Activated T-helper 9 cell treated with anti-CD3 and anti-CD28 coated beads, Interleukin-2, amount 50 U/mL, for 16 hours (primary cell): ENCODE data around the gene ARHGEF19.
"Not testable (repeated sequence)": the region's sequence is repeated elsewhere in the genome, so short reads cannot be mapped to it uniquely, and the experiment has no call there.

ENCODE experiments used
- DNase-seq: peaks from one replicate; pipeline ENCODE4 v3.0.0-alpha.2; 2020; ENCODE audit warnings: low read depth

ARHGEF19 gene

DNA sequence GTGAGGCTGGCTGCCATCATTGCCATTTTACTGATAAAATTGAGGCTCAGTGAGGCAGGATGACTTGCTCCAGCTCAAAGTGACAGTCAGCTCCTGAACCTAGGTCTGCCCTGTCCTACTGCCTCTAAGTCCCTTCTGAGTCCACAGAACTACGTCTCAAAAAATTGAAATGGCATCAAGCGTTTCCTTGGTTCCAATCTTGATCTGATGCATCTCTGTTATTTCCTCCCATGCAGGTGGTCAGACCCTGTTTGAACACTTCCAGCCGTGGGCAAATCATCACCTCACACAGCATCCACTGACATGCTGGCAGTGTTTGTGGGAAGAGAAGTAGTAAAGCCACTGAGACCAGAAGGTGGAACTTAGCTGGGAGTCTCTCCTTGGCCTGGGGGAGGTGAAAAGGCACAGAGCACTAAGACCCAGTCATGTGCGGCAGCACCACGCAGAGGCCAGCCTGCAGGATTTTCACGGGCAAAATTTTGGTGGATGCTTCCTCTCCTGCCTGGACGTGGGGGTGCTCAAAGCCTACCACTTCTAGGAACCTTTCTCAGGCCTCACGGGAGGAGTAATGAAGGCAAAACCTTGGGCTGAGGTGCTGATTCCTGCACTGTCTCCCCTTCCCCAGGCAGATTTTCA, 32.3 kb upstream of the ARHGEF19 start:
- no peak for DNase-seq

DNA sequence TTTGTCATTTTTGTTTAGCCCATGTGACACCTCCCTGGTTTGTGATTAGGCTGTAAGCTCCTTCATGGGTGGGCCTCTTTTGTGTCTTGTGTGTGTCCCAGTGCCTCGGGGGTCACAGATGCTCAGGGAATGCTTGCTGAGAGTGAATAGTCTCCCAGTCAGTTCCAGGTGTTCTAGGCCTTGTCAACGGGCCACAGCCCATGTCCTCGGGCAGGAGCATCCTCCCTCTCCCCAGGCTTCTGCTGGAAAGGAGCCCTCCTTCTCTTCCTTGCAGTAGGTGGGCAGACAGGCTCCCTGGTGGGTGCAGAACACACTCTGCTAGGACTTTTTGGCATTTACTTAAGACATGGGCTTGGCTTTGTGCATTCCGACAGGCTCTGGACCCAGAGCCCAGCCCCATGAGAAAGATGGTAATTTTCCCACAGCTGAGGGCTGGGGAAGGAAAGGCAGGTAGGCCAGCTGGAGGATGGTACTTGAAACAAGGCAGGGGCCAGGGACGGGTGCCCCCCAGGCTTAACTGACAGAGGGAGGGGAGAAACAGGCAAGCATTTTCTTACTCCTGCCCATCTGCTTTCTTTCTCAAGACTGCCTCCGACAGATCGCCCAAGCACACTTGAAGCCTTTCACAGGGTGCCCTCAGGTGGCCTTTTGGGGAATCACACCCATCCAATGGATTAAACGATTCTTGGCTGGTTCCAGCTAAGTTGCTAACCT, 31.6 kb upstream of the ARHGEF19 start:
- DNase-seq, result peak; percentile 60

DNA sequence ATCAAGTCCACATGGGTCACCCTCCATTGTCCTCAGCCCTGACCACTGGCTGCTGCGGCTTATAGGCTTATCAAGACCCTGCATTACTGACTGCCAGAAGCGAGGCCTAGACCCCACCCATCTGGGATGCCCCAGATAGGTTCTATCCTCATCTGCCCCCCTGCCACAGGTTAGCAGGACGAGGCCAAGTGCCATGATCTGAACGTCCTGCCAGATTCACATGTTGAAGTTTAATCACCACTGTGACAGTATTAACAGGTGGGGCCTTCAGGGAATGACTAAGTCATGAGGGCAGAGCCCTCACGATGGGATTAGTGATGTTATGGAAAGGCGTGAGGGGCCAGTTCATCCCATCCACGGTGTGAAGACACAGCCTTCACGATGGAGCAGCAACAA, 30.8 kb upstream of the ARHGEF19 start:
- DNase-seq, result no peak

DNA sequence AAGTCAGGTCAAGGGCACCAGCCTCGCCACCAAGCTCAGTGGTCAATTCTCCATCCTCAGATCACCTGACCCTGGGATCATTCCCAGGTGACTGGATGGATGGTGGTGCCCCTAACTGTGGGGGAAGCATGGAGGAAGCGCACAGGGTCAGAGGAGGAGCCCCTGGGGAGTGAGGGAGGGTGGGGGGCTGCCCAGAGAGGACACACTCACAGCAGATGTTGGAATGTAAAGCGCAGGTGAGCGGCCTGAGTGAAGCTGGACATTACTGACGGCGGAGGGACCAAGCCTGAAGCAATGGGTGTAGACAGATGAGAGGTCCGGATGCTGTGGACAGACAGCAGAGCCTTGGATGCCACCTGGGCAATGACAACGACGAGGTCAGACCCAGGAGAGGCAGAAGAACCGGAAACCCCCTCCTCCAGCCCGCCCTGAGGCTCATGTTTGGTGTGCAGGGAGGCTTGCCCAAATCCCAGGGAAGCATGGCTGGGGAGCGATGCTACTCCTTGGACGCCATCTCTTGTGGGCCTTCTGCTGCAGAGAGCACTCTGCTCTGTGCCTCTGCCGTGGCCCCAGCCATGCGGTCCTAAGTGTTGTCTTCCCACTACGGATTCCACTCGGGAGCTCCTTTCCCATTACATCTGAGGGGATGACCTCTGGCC, 30.2 kb upstream of the ARHGEF19 start:
- DNase-seq, result no peak

DNA sequence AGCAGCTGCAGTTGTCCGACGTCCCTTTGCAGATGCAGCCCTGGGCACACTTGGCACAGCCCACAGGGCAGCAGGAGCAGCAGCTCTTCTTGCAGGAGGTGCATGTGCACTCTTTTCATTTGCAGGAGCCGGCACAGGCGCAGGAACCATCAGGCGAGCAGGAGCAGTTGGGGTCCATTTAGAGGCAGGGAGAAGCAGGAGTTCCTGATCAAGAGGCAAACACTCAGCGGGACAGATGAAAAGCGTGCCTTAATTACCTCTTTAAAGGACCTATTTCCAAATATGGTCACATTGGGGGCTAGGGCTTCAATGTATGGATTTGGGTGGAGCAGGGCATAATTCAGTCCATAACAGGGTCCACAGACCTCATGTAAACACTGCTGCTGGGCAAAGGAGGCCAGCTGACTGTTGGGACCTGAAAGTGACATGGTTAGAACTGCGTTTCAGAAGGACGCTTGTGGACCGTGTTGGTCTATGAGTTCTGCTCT, 28.8 kb upstream of the ARHGEF19 start:
- DNase-seq, result no peak

DNA sequence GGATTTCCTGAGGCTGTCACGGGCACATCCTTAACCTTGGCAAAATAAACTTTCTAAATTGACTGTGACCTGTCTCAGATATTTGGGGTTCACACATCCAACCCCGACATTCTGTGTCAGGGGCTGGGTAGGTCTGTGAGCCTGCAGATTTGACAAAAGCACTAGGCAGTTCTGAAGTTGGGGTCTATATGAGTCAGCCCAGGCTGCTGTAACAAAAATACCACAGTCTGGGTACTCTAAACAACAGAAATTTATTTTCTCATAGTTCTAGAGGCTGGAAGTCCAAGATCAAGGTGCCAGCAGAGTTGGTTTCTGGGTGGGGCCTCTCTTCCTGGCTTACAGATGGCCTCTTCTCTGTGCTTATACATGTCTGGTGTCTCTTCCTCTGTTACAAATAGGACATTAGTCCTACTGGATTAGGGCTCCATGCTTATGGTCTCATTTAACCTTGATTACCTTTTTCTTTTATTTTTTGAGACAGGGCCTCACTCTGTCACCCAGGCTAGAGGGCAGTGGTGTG, 27.6 kb upstream of the ARHGEF19 start:
- no peak for DNase-seq

DNA sequence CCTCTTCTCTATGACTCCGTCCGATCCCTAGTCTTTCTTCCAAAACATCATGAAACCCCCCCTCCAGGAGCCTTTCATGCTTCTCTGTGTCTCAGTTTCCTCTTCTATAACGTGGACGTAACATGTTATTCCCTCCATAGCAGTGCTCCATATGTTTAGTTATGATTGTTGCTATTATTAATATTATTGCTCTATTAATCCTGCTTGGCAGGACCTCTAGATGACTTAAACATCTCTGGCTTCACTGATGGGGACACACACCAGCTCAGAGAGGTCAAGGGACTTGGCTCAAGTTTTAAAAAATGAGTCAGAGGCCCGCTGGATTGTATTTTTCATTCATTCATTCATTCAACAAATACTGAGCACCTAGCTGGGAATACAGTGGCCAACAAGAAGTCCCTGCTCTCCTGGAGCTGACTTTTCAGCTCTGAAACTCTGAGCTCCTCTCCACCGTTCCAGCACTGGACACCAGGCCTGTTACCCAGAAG, 24.9 kb upstream of the ARHGEF19 start:
- DNase-seq, result no peak

DNA sequence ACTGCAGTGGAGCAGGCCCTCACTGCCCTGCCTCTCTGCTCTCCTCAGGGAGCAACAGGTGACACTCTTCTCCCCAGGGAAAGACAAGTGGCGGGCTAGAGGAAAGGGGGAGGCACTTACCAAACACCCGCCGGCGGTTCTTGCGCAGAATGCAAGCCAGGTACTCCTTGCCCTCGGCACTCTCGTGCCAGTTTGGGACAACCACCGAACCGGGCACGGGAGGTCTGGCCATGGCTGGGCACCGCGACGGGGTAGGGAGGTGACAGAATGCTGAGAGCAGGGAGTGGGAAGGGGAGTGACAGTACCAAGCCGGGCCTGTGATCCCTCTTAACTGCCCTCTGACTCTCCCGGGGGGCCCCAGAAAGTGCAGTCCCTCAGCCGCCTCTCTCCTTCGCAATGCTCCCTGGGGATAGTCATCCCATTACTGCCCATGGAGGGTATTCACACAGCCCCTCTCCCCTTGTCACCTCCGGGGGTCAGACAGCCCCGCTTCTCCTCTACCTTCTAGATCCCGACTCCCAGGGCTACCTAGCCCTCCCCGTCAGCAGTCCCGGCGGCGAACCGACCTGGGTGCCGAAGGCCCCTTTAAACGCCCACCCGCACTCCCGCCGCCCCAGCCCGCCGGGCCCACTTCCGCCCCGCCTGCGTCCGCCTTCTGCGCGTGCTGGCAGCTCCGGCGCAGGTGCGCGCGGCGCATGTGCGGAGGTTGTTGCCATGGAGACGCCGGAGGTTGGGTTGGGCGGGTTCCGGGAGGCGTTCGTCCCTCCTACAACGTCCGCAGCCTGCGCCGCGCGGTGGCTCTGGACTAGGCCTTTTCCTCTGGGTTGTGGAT, 24.3 kb upstream of the ARHGEF19 start, which contains the start of gene CPLANE2:
Gene CPLANE2, minus strand, starts transcription at position 673 of the 832 bp plus-strand sequence. Its CDS starts 441 bp downstream, at position 232.
- peak; percentile 92 for DNase-seq

DNA sequence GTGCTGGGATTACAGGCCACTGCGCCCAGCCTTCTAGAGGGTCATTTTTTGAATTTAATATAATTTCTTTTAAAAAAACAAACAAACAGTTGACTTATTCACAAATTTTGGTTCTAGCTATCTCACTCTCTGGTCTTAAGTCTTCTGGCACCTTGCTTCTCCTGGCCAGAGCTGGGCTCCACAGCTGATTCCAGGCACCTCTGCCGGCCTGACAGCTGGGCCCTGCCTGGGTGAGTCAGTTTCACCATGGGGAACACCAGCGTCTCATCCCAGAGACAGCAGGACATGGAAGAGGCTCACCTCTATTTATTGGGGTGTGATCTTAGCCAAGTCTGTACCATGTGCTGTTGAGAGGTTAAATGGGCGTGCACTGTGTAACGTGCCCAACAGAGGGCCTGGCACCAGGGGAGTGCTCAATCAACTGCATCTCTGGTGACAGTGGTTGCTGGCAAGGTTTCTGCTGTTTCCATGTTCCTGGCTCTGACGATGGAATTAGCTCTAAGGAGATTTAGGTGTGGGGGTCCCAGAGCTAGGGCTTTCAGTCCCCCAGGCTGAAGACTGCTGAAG, 23.6 kb upstream of the ARHGEF19 start:
- DNase-seq, result peak; percentile 20

DNA sequence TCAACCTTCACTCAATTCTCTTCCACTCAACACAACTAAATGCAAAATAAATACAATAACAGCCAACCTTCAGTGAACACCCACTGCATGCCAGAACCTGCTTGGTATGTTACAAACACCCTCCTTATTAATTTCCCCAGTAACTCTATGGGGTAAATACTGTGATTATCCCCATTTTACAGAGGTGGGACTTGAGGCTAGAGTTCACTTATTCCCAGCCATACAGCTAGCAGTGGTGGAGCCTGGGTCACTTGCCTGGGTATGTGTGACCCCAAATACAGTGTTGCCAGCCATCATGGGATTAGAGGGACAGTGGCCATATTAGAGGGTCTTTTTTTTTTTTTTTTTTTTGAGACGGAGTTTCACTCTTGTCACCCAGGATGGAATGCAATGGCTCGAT, 22.9 kb upstream of the ARHGEF19 start:
- DNase-seq, result no peak

DNA sequence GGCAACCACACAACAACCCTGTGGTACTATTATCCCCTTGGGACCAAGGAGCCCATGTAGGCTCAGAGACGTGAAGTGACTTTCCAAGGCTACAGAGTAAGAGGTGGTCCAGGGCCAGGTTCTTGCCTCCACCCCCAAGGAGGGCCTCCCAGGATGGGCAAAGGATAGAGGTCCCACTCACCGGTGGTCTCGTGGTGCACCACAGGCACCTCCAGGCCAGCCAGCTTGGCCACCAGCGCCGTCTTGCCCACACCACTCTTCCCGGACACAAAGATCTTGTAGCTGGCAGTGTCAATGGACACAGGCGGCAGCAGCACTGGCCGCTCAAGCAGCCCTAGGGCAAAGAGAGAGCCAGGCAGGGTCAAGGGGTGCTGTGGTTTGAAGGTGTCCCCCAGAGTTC, 21.0 kb upstream of the ARHGEF19 start:
- DNase-seq, result no peak

DNA sequence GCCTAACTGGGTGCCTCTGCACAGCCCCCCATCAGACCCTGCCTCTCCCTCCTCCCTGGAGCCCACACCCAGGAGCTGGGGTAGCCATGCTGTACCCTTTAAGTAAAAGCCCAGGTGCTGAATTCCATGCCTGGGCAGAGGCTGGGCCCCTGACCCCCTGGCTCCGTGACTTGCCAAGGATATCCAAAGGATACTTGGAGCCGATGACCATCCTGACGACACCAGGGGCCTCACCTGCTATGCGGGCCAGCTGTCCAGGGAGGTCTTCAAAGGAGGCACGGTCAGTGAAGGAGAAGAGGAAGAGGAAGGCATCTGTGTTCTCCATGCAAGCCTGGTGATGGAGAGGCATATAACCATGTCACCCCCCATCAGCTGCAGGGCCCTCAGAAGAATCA, 19.9 kb upstream of the ARHGEF19 start:
- DNase-seq, result no peak

DNA sequence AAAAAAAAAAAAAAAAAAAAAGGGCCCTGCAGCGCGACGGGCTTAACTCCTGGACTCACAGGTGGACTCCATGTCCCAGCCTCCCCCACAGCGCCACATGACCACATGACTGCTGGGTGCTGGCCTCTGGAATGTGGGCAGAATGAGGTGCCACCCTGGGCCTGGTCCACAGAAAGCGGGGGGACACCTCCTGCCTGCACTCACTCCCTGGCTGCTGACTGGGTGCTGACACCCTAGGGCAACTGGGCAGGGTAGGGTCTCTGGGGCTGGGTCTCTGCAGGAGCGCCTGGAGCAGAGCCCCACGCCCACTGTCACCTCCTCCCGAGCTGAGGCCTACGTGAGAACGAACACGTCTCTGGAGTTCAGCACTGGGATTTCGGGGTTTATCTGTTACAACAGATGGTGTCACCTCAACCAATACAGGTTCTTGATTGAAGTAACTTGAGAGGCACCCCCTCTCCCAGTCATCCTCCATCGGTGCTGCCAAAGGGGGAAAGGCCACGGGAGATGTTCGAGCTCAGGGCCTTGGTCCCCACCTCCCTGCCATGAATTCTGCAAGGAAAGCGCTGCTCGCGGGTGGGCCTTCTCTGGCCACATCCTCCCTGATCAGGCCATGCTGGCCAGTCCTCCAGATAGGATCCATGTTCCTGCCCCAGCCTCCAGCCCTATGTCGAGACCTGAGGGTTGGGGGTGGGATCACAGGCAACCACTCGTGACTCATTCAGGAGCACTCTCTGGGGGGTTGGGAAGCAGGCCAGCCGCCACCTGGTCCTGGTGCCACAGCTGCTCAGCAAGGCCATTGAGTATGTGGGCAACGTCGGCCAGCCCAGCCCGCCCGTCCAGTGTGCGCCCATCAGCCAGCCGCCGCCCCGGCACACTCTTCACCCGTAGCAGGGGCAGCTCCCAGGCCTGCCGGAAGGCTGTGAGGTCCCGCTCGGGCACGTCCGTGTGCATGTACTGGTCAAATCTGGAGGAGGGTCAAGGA, 19.2 kb upstream of the ARHGEF19 start:
- no peak for DNase-seq

DNA sequence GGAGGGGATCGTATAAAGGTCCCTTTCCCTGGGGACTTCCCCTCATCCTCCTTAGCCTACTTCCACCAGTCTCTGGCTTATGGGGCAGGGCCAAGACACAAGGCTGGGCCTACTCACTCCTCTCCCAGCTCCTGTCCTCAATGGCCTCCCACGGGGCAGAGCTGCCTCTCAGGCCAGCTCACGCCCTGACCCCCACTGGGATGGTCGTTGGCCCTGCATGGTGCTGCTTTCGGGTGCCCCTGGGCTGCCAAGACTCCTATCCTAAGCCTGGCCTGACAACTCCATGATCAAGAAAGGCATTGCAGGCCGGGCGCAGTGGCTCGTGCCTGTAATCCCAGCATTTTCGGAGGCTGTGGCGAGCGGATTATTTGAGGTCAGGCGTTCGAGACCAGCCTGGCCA, 18.3 kb upstream of the ARHGEF19 start:
- DNase-seq, result no peak

DNA sequence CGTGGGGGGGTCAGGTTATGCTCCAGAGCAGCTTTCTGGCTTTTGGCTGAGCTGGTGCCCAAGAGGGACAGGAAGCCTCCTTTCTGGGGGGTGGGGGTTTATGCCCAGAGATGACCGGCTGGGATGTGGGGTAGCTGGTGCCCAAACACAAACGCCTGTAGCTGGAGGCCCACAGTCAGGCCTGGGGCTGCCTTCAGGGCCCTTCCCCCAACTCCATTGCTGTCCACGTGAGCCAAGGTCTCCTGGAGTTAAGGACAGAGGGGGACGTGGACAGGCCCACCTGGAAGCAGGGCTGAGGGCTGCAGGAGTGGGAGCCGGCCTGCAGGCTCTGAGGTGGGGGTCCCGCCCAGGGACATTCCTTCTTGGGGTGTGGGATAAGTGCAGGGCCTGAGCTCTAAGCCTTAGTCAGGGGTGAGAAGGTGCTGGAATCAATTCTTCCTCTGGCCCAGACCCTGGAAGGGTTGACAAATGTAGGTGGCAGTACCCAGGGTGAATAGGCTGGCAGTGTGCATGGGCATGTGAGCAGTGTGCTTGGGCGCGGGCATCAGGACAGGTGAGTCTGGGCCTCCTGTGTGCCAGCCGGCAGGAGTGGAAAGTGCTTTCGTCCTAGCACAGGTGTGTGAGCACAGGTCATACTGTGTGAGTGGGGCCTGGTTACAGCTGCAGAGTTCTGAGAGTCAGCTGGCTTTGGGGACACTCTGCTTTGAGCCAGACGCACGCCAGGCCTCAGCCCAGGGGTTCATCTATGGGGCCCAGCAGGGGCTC, 17.7 kb upstream of the ARHGEF19 start:
- no peak for DNase-seq

DNA sequence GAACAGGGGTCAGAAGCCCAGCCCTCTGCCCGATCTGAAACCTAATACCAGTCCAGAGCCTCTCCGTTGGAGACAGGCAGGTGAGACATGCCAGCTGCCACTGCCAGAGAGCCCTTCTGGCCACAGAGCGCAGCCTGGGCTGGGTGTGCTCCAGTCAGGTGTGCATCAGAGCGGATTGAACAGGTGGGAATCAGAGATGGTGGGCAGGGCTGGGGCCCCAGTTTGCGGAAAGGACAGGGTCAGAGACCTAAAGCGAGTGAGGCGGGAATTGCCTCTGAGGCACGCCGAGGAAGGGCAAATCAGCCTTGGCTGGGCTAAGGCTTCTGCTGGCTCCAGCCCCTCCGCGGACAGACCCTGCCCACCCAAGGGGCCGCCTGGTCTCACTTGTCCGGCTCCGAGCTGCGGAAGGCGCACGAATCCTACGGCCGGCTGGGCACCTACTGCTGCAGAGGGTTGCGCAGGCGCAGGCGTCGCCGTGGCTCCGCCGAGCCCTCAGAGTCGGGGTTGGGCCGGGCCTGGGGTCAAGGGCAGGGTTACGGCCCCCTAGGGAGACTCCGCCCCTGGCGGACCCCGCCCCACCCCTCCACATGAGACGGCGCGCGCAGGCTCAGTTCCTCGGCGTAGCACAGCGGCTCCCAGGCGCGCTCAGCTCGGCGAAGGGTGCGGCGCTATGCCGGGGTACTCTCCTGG, 14.2 kb upstream of the ARHGEF19 start:
- DNase-seq, result no peak

DNA sequence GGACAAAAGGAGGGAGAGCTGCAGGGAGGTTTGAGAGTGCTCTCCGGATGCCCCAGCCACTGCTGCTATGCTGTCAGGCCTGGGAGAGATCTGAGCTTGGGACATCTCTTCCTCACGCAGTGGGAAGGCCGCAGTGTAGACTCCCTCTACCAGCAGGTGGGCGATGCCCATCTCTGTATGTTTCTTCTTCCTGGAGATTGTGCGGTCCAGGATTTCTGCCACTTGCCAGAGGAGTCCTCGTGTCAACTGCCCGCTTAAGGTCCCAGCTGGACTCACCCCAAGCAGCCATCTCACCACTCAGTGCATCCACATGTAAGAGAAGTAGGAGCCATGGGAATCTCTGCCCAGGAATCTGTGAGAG, 13.7 kb upstream of the ARHGEF19 start:
- no peak for DNase-seq

DNA sequence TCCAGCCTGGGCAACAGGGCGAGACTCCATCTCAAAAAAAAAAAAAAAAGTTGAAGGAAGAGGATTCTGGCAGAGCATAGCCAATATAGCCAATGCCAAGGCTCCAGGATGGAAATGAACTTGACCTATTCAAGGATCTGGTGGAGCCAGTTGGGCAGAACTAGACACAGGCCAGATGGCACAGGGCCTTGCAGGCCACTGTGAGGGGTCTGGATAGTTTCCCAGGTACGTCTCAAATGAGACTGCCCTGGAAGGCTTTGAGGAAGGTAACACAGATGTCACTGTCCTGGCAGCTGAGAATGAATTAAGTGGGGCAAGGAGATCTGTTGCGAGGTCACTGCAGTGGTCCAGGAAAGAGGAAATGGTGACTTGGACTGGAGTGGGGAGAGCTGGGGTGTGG, 12.0 kb upstream of the ARHGEF19 start:
- DNase-seq, result no peak

DNA sequence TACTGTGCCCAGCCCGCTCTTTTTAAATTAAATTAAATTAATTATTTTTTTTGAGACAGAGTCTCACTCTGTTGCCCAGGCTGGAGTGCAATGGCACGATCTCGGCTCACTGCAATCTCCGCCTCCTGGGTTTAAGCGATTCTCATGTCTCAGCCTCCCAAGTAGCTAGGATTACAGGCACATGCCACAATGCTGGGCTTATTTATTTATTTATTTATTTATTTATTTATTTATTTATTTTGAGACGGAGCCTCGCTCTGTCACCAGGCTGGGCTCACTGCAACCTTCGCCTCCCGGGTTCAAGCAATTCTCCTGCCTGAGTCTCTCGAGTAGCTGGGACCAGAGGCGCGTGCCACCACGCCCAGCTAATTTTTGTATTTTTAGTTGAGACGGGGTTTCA, 10.3 kb upstream of the ARHGEF19 start:
- not testable (repeated sequence) for DNase-seq
